SW480 (cell line): Measurements from ENCODE around the gene LIM2.
"Not testable (repeated sequence)": the region's sequence is repeated elsewhere in the genome, so short reads cannot be mapped to it uniquely, and the experiment has no call there.

Experiments used
- DNase-seq: peaks from one replicate; pipeline ENCODE4 v3.0.0-alpha.2; 2016; ENCODE audit warnings: low spot score

Gene LIM2

GRCh38 chr19:51387924-51388389, at the start of gene LIM2:
Gene LIM2, minus strand, starts transcription at chr19:51387974. Its CDS starts 531 bp downstream, at chr19:51387443.
- DNase-seq, result no peak

- DNase-seq, result no peak
Observed at GRCh38 chr19:51434456-51434855, 46.7 kb upstream of the LIM2 start.

GRCh38 chr19:51433043-51433442, 45.3 kb upstream of the LIM2 start:
- DNase-seq, result no peak

- no peak for DNase-seq
Observed at GRCh38 chr19:51431124-51431523, 43.4 kb upstream of the LIM2 start.

GRCh38 chr19:51430221-51430620, 42.4 kb upstream of the LIM2 start:
- DNase-seq, result no peak

GRCh38 chr19:51427201-51427600, 39.4 kb upstream of the LIM2 start:
- no peak for DNase-seq

GRCh38 chr19:51422053-51422448, 34.3 kb upstream of the LIM2 start:
- peak; percentile 79 for DNase-seq

GRCh38 chr19:51421229-51422052, 33.7 kb upstream of the LIM2 start:
- no peak for DNase-seq

- DNase-seq, result not testable (repeated sequence)
Observed at GRCh38 chr19:51420511-51420910, 32.7 kb upstream of the LIM2 start.

GRCh38 chr19:51418707-51419106, 30.9 kb upstream of the LIM2 start:
- DNase-seq, result no peak

GRCh38 chr19:51417810-51418157, 30.0 kb upstream of the LIM2 start:
- DNase-seq, result no peak

GRCh38 chr19:51417107-51417809, 29.5 kb upstream of the LIM2 start, which contains the start of gene SIGLEC10:
Gene SIGLEC10, minus strand, starts transcription at chr19:51417642. Its CDS starts 61 bp downstream, at chr19:51417581.
- DNase-seq, result no peak

- not testable (repeated sequence) for DNase-seq
Observed at GRCh38 chr19:51416422-51416821, 28.6 kb upstream of the LIM2 start.

GRCh38 chr19:51415187-51415586, 27.4 kb upstream of the LIM2 start:
- no peak for DNase-seq

- no peak for DNase-seq
Observed at GRCh38 chr19:51410950-51411748, 23.4 kb upstream of the LIM2 start.

GRCh38 chr19:51407511-51408131, 19.8 kb upstream of the LIM2 start:
- DNase-seq, result peak; percentile 68

GRCh38 chr19:51402117-51402516, 14.3 kb upstream of the LIM2 start:
- no peak for DNase-seq

- DNase-seq, result not testable (repeated sequence)
Observed at GRCh38 chr19:51399936-51400335, 12.2 kb upstream of the LIM2 start.

GRCh38 chr19:51399231-51399630, 11.5 kb upstream of the LIM2 start:
- no peak for DNase-seq

GRCh38 chr19:51398096-51398704, 10.4 kb upstream of the LIM2 start:
- peak; percentile 67 for DNase-seq

- DNase-seq, result not testable (repeated sequence)
Observed at GRCh38 chr19:51397453-51397852, 9.7 kb upstream of the LIM2 start.
